D341Med (cell line): Measurements from ENCODE around the gene ANG.
"Not testable (repeated sequence)": the region's sequence is repeated elsewhere in the genome, so short reads cannot be mapped to it uniquely, and the experiment has no call there.

Experiments
- DNase-seq: peaks from one replicate; pipeline ENCODE4 v3.0.0; 2012; ENCODE audit warnings: low spot score

The ANG gene

DNA sequence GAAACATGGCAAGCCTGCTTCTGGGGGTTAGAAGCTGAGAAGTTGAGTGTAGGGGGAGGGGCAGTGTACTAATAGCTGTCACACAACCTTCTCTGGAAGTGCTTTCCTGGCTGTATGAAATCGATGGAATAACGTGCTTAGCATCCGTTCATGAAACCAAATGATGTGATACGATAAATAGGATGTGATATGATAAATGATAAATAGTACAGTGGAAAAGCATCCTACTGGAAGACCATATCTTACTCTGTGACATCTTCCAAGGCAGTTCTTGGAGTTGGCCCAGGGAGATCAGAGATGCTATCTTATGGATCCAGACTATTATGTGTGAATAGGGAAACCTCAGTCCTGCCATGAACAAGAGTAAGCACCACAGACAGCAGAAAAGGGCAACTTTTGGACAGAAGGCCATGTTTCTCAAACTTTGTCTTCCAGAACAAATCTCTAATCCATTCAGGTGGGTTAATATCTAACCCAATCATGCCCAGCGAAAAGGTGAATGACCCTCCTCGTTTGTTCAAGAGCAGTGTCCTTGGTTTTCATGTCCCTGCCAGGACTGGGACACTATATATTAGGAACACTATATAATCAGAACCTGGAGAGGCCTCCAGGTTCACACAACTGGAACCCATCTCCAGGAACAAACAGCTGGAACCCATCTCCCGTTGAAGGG lies at the start of gene ANG:
Gene ANG (plus strand): TSS at position 598 of the 673 bp plus-strand sequence. CDS start 4,801 bp downstream, outside the sequence.
- DNase-seq = no peak

DNA sequence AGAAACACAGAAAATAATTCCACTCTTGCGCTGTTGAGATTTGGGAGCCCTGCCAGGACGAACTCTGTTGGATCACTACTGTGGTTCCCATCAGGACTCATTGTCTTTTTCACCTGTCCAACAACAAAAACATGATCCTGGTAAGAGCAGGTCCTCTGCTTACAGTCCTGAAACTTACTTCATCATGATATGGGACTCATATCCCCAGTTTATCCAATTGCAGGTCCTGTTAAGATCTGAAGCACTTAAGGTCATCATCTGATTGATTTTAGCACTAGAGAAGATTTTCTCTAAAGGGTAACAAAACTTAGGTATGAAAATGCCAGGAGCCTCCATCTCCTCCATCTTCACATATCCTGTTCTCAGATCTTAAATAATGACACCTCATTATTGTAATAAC lies 47.0 kb upstream of the ANG start, which contains the start of gene OR6S1:
Gene OR6S1 (minus strand): TSS at position 101 of the 400 bp plus-strand sequence. CDS start 0 bp downstream, at position 101.
- DNase-seq = no peak

DNA sequence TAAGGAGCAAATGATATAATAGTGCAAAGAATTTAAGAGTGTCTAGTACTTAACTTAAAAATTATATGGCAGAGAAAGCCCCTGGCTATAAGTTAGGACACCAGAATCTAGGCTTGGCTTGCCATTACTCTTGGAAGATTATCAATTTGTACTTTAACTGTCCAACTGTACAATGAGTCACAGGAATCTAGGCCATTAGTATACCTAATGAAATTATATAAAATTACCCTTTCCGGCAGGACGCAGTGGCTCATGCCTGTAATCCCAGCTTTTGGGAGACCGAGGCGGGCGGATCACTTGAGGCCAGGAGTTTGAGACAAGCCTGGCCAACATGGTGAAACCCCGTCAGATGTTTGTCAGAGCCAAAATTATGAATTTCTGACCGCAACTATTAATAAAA lies 46.4 kb upstream of the ANG start:
- DNase-seq = no peak

DNA sequence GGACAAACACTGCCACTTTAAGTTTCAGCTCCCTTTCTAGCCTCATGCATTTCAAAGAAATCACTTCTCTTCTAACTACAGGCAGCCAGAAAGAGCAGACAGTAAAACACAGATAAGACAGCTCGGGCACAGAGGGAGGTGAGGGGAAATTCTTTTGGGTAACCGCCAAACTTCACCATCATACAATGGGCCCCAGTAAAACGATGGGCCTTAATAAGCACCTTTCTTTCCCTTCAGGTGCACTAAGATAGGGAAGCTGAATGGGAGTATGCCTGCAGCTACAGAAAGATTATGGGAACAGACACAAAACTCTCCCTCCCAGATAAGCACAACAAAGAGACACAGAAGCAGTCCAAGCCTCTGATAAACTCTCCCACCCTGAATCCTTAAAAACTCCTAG lies 45.8 kb upstream of the ANG start:
- DNase-seq = not testable (repeated sequence)

DNA sequence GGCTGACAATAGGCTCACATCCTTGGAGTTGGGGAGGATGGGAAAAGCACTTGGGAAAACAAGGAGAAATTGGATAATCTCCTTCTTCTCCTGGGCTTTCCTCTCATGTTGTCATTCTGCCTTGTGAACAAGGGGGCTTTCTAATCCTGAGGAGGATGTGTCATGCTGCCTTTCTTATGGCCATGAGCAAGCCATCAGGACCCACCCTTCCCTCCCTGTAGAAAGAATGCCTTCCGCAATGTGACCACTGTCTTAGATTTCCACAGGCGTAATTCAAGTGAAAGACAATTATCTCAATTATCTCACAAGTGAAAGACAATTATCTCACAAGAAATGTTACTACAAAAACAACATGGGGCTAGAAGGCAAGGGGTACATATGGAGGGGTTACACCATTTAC lies 44.0 kb upstream of the ANG start:
- no peak for DNase-seq

DNA sequence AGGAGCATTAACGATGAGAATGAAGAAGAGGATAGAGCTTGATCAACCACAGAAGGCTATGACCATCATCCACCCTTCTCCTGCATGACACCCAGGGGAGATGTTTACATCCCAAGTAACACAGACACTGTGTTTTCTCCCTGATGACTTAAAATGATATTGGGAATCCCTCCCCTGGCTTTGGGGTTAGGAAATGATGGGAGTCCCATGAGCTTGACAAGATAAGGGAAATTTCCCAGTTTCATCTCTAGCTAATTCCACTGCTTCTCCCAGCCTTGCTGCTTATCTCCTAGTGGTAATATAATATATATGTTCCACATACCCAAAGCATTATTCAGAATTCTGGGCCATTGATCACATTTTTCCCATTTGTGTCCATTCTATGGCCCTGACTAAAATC lies 43.1 kb upstream of the ANG start:
- DNase-seq = no peak

DNA sequence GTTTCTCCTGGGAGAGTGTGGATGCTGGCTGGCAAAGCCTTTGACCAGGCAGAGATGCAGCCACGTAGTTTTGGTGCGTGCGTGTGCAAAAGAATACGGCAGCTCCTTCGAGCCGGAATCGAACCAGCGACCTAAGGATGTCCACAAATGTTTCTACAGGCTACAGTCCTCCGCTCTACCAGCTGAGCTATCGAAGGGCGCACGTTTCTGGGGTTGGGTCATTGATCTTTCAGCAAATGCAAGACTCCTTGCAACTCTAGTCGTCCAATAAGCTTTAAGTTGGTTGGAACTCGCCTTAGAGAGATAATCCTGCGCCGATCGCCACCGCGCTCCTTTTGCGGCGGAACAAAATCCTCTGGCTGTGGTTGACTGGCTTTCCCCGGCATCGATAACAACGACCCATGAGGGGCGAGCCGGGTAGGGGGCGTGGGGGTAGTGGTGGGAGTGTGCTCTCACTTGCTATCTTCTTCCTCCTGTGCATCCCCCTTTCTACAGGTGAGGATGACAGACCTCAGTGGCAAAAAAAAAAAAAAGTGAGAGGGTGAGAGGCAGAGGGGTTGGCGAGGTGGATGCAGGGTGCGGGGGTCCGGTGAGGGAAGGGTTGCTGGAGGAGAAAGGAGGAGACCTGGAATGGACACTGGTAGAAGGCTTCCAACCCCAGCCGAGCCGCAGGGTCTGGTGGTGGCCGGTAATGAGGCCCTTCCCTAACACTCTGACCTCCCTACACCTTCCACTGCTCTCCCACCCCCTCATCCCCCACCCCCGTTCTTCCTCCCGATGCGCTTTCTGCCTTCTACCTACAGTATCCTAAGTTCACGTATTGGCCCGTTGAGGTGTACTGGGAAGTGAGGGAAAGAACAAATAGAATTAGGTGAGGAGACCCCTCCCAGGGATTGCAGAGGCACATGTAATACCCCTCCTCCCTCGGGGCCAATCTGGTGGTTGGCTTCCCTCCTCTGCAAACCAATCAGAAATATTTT lies 35.3 kb upstream of the ANG start:
- DNase-seq = peak; percentile 58

DNA sequence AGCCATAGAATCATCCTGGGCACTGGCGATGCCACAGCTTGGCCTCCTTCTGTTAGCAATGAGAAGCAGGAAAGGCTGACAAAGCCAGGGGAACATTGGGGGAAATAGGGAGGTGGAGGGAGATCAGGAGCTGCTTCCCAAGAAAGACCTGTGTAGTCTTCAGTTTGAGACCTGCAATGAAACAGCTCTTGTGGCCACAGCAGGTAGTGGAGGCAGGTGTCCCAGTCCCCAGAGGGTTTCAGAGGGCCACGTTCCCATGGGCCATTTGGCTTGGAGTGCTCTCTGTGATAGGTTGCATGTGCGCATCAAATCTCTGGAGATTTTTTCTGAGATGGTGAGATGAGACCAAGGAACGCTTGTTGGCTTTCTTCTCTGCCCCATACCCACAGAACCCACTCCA lies 32.7 kb upstream of the ANG start:
- no peak for DNase-seq

DNA sequence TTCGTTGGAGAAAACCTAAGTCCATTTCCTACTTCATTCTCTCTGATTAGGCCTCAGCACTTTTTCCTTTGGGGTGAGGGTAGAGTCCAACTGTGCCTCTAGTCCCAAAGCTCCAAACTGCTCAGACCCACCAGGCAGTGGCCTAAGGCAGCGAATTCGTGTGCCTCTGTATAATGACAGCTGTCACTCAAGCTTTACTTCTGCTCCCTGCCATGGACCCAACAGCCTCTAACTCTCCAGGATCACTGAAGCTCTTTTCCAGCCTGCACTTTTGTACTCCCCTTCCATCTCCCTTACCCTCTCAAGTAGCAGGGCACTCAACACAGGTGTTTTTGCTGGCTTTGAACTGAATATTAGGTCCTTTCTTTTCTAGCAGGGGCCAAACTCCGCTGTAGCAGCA lies 32.3 kb upstream of the ANG start:
- DNase-seq = no peak

DNA sequence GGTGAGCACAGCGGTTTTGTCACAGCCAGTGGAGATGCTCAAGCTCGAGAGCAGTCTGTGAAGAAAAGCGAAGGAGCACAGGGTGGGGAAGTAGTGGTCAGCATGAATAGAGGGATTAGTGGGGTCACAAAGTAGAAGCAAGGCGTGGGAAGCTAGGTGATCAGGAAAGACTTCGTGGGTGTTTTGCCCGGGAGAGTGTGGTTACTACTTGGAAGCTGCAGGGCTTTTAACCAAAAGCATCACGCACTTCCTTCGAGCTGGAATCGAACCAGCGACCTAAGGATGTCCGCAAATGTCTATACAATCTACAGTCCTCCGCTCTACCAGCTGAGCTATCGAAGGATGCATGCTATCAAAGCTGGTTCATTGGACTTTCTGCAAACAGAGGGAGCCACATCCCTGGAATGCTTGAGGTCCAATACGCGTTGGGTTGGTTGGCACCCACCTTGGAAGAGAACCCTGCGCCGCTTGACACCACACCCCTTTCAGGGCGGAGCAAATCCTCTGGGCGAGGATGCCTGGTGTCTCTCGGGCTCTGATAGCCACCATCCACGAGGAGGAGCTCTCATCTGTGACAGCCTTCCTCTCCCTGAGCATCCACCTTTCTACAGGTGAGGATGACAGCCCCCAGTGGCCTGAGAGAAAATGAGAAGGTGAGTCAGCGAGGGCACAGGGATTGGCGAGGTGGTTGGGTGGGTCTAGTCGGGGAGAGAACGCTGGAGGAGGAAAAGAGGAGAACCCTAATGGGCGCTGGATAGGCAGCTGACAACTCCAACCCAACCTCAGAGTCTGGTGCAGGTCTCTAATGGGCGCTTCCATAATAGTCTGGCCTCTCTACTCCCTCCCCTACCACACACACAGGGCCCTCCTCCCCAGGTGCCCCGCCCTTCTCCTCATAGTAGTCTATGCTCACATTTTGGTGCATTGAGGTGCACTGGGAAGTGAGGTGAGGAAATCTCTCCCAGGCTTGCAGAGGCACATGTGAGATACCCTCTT lies 31.1 kb upstream of the ANG start:
- DNase-seq = no peak

DNA sequence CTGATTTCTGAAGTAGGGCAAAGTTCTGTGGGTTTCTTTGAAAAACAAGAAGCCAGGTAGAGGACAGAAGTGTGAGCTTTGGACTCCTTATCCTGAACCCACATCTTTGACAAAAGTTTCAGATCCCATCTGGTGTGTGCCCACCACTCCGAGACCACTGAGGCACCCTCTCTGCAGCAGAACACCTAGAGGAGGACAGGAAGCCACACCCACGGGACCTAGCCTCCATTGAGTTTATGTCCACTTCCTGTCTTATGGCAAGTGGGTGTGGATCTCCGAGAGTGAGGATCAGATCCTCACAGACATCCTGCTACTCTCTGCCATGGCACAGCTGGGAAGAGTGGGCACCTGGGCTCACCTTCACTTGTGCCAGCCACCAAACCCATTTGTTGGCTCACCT lies 30.3 kb upstream of the ANG start:
- no peak for DNase-seq

DNA sequence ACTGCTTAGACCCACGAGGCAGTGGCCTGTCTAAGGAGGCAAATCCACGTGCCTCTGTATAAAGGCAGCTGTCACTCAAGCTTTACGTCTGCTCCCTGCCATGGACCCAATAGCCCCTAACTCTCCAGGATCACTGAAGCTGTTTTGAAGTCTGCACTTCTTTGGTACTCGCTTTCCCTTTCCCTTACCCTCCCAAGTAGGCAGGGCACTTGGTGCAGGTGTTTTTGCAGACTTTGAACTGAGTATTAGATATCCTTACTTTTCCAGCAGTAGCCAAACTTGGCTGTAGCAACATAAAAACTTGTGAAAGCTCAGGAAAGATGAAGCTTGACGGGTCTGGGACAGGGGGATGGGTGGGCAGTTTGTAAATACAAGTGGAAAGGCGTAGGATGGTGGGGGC lies 29.2 kb upstream of the ANG start:
- no peak for DNase-seq

DNA sequence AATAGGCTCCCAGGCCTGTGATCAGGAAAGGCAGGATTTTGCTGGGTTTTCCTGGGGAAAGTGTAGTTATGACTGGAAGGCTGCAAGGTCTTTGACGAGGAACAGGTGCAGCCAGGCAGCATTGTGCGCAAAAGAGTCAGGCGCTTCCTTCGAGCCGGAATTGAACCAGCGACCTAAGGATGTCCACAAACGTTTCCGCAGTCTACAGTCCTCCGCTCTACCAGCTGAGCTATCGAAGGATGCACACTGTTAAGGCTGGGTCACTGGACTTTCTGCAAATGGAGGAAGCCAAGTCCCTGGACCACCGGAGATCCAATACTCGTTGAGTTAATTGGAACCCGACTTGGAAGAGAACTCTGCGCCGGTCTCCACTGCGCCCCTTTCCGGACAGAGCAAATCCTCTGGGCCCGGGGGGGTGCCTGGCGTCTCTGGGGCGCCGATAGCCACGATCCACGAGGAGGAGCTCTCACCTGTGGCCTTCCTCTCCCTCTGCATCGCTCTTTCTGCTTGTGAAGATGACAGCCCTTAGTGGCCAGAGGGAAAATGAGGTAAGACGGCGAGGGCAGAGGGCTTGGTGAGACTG lies 28.7 kb upstream of the ANG start:
- DNase-seq = no peak

DNA sequence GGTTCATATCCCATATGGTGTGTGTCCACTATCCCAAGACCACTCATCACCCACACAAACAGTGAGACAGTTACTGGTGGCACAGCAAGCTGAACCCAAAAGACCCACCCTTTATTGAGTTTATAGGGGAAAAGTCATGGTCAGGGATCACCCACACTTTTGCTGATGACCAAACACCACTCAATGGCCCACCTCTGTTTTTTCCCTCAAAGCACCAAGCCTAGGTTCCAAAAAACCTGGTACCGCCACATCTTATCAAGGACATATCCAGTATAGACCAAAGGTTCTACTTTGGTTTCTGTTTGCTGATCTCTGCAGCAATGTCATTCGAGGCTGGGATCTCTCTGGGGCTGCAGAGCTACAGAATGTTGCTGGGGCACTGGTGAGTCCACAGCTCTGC lies 27.4 kb upstream of the ANG start:
- DNase-seq = no peak

DNA sequence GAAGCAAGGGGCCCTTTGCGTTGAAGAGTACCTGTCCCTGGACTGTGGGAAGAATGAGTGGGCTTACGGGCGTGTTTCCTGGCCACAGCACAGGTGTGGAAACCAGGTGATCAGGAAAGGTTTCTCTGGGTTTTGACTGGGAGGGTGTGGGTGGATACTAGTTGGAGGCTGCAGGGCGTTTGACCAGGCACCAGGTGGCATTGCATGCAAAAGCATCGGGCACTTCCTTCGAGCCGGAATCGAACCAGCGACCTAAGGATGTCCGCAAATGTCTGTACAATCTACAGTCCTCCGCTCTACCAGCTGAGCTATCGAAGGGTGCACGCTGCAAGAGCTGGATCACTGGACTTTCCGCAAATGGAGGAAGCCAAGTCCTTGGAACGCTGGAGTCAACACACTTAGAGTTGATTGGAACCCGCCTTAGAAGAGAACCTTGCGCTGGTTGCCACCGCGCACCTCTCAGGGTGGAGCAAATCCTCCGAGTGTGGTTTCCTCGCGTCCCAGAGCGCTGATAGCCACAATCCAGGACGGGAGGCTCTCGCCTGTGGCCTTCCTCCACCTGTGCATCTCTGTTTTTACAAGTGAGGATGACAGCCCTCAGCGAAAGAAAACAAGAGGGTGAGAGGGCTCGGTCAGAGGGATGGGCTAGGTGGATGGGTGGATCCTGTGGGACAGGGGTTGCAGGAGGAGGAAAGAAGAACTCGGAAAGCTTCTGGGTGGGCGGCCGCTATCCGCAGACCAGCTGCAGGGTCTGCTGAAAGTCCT lies 25.4 kb upstream of the ANG start:
- DNase-seq = peak; percentile 54

DNA sequence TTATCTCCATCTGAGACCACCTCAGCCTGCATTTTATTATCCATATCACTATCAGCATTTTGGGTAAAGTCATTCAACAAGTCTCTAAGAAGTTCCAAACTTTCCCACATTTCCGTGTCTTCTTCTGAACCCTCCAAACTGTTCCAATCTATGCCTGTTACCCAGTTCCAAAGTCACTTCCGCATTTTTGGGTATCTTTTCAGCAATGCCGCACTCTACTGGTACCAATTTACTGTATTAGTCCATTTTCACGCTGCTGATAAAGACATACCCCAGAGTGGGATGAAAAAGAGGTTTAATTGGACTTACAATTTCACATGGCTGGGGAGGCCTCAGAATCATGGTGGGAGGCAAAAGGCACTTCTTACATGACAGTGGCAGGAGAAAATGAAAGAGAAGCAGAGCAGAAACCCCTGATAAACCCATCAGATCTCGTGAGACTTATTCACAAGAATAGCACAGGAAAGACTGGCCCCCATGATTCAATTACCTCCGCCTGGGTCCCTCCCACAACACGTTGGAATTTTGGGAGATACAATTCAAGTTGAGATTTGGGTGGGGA lies 22.1 kb upstream of the ANG start:
- not testable (repeated sequence) for DNase-seq

DNA sequence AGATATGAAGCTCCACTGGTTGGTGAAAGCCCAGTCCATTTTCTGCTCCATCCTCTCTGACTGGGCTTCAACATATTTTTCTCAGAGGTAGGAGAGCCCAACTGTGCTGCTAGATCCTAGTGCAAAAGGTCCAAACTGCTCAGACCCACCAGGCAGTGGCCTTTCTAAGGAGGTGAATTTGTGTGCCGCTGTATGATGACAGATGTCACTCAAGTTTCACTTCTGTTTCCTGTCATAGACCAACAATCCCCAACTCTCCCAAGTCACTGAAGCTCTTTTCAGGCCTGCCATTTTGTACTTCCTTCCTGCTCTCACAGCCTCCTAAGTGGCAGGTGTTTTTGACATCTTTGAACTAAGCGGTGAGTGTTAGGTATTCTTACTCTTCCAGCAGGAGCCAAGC lies 20.6 kb upstream of the ANG start:
- no peak for DNase-seq

DNA sequence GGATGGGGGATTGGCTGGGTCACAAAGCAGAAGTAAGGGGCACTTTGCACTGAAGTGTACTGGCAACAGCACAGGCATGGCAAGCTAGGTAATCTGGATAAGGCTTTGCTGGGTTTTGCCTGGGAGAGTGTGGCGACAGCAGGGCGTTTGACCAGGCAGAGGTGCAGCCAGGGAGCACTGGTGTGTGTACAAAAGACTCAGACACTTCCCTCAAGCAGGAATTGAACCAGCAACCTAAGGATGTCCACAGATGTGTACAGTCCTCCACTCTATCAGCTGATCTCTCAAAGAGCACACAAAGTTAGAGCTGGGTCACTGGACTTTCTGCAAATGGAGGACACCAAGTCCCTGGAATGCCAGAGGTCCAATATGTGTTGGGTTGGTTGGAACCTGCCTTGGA lies 19.6 kb upstream of the ANG start:
- no peak for DNase-seq

DNA sequence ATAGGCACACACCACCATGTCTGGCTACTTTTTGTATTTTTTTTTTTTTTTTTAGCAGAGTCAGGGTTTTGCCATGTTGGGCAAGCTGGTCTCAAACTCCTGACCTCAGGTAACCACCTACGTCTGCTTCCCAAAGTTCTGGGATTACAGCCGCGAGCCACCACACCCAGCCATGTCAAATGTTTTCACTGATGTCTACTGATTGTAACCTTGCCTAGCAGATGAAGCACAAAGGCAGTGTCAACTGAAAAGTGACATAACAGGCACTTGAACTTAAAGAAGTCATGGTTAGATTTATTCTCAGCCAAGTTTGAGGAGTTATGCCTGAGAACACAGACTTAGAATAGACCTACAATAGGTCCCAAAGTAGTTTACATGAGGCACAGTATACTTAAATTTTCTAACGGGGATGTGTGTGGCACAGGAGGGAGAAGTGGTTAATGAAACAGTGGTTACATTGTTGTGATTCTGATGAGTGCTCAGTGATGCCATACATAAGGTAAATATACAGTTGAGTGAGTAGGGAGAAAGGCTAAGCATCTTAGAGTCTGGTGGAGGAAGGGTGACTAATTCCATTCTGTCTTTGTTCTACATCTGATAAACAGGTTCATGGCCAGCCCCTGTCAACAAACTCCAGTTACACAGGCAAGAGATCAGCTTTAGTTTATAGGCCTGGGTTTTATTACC lies 16.8 kb upstream of the ANG start:
- DNase-seq = no peak

DNA sequence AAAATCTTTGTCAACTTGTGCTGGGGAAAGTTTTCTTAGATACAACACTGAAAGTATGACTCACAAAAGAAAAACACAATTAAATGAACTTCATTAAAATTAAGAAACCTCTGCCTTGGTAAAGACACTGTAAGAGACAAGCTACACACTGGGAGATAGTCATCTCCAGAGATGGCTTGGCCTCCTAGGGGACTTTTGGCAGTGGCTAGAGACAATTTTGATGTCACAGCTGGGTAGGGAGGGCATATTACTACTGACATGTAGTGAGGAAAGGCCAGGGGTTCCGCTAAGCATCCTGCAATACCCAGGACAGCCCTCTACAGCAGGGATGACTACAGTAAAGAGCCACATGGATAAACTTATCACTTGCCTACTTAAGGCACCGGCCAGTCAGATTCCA lies 12.9 kb upstream of the ANG start:
- DNase-seq = no peak
